OCI-LY7 (cell line): ENCODE measurements around the gene CFTR. TPM values are rescaled to one million over a fixed set of nuclear protein-coding genes. Genes with fewer than 3 reads are reported as not detected.
"Not testable (repeated sequence)": the region's sequence is repeated elsewhere in the genome, so short reads cannot be mapped to it uniquely, and the experiment has no call there.

Experiments
- BruUV-seq: library from RNA; stranded (reverse); fragments of 400-500 nt; replicated peaks from 2 replicates; lab custom pipeline; 2021; lab: Mats Ljungman, UMichigan
- CTCF ChIA-PET: fragments of 300-600 bp; sonication (Branson Sonifier 250); formaldehyde crosslinking; loops from one replicate; lab custom pipeline; 2022; ENCODE audit warnings: antibody characterized with exemption; ENCODE audit not compliant: unreplicated experiment; lab: Charles Lee
- POLR2A ChIA-PET: fragments of 300-600 bp; sonication (Branson Sonifier 250); formaldehyde crosslinking; loops from one replicate; lab custom pipeline; 2022; ENCODE audit warnings: antibody characterized with exemption; lab: Charles Lee
- DNase-seq: peaks from one replicate; pipeline ENCODE4 v3.0.0-alpha.2; 2015; ENCODE audit warnings: low spot score
- H2AFZ ChIP-seq: fragments of 200-600 bp; sonication (generic), shearing (Covaris generic); 2 replicates; pipeline ENCODE4 v1.6.1; 2014; ENCODE audit warnings: mild to moderate bottlenecking, antibody characterized with exemption, low read length, moderate library complexity
- H3K27ac ChIP-seq: fragments of 200-600 bp; sonication (generic); 2 replicates; pipeline ENCODE4 v1.5.1; 2014; ENCODE audit warnings: mixed run types, low read depth, mild to moderate bottlenecking, moderate library complexity, low read length, inconsistent platforms; ENCODE audit not compliant: poor library complexity, severe bottlenecking
- H3K36me3 ChIP-seq: fragments of 200-600 bp; sonication (generic); 2 replicates; pipeline ENCODE4 v1.6.1; 2014; ENCODE audit warnings: mild to moderate bottlenecking, antibody characterized with exemption, low read length, moderate library complexity, mixed read lengths; ENCODE audit not compliant: insufficient read depth
- H3K4me1 ChIP-seq: fragments of 200-600 bp; sonication (generic); 2 replicates; pipeline ENCODE4 v1.5.1; 2014; ENCODE audit warnings: mild to moderate bottlenecking, low read length; ENCODE audit not compliant: insufficient read depth, poor library complexity, severe bottlenecking
- H3K4me2 ChIP-seq: fragments of 200-600 bp; sonication (generic); 2 replicates; pipeline ENCODE4 v1.6.1; 2014; ENCODE audit warnings: mild to moderate bottlenecking, low read length
- H3K4me3 ChIP-seq: fragments of 200-600 bp; sonication (generic); 2 replicates; pipeline ENCODE4 v1.5.1; 2014; ENCODE audit warnings: mild to moderate bottlenecking, low read depth, low read length; ENCODE audit not compliant: poor library complexity, severe bottlenecking
- H3K79me2 ChIP-seq: fragments of 200-600 bp; sonication (generic); 2 replicates; pipeline ENCODE4 v1.6.1; 2016; ENCODE audit warnings: low read depth, mild to moderate bottlenecking, low read length, moderate library complexity, mixed read lengths; ENCODE audit not compliant: insufficient read depth
- H3K9me2 ChIP-seq: fragments of 200-600 bp; sonication (generic); 2 replicates; pipeline ENCODE4 v1.6.1; 2016; ENCODE audit warnings: mild to moderate bottlenecking, low read length, mixed read lengths; ENCODE audit not compliant: insufficient read depth
- H3K9me3 ChIP-seq: fragments of 200-600 bp; sonication (generic); 2 replicates; pipeline ENCODE4 v1.6.1; 2014; ENCODE audit warnings: mild to moderate bottlenecking, mixed run types, low read length, mixed read lengths
- H4K20me1 ChIP-seq: fragments of 200-600 bp; sonication (generic); 2 replicates; pipeline ENCODE4 v1.6.1; 2014; ENCODE audit warnings: mild to moderate bottlenecking, antibody characterized with exemption, low read length, moderate library complexity, mixed read lengths; ENCODE audit not compliant: insufficient read depth
- EZH2phosphoT487 ChIP-seq: fragments of 200-600 bp; sonication (generic); IDR thresholded peaks from 2 replicates; pipeline ENCODE4 v1.6.1; 2018; ENCODE audit warnings: low read depth, borderline replicate concordance, mild to moderate bottlenecking, mixed run types, antibody characterized with exemption, low read length, moderate library complexity, mixed read lengths
- intact Hi-C: fragments of 100-400 bp; cut with micrococcal nuclease; formaldehyde crosslinking; loops from one replicate; pipeline ENCODE4 v1.10.0; 2022; ENCODE audit not compliant: unreplicated experiment
- total RNA-seq, 2 experiments: library from RNA; depleted of rRNA in 1 of 2; stranded (reverse); fragments of >200 nt in 1 of 2; shearing (Covaris generic) in 1 of 2; gene quantifications; 2 replicates each; pipeline ENCODE4 v1.2.3, GENCODE V29; 2014 to 2022
- TF ChIP-seq, protein P1 (sequence below): fragments of 200-600 bp; sonication (generic); conservative IDR thresholded peaks from 2 replicates; pipeline ENCODE4 v1.5.1; 2014; ENCODE audit warnings: mild to moderate bottlenecking, antibody characterized with exemption, low read length, moderate library complexity, mixed read lengths

The CFTR gene
- total RNA-seq, 2 experiments from 2014 or later, result not detected

GRCh38 chr7:117707080-117707479 is 227.3 kb downstream of the CFTR start:
- H3K4me1 ChIP-seq, result no peaks in the 10 kb centered on the region
- H3K36me3 ChIP-seq, result no peaks in the 10 kb centered on the region
- no peaks in the 10 kb centered on the region for H4K20me1 ChIP-seq
- TF ChIP-seq, protein P1, sequence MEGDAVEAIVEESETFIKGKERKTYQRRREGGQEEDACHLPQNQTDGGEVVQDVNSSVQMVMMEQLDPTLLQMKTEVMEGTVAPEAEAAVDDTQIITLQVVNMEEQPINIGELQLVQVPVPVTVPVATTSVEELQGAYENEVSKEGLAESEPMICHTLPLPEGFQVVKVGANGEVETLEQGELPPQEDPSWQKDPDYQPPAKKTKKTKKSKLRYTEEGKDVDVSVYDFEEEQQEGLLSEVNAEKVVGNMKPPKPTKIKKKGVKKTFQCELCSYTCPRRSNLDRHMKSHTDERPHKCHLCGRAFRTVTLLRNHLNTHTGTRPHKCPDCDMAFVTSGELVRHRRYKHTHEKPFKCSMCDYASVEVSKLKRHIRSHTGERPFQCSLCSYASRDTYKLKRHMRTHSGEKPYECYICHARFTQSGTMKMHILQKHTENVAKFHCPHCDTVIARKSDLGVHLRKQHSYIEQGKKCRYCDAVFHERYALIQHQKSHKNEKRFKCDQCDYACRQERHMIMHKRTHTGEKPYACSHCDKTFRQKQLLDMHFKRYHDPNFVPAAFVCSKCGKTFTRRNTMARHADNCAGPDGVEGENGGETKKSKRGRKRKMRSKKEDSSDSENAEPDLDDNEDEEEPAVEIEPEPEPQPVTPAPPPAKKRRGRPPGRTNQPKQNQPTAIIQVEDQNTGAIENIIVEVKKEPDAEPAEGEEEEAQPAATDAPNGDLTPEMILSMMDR, result no peak
- TF ChIP-seq EZH2phosphoT487, result no peak
- no peaks in the 10 kb centered on the region for H3K9me3 ChIP-seq
- H3K4me2 ChIP-seq, result no peak overlapping the region
- H3K79me2 ChIP-seq, result no peaks in the 10 kb centered on the region
- no peak overlapping the region for H3K4me3 ChIP-seq
- no peaks in the 10 kb centered on the region for H3K9me2 ChIP-seq
- no peak overlapping the region for H3K27ac ChIP-seq
- H2AFZ ChIP-seq, result no peak overlapping the region
- BruUV-seq, result no TSS peak
- DNase-seq, result no peak
- intact Hi-C loops, result no loop called here
- CTCF ChIA-PET, result no interaction called here
- POLR2A ChIA-PET, result interaction anchor here (0.6 kb wide), 1 partner anchor 17 kb away, joined by 4 read pairs; no protein-coding TSS in a partner anchor

GRCh38 chr7:117708173-117708572 is 228.3 kb downstream of the CFTR start:
- H3K27ac ChIP-seq, POLR2A ChIA-PET: not testable (repeated sequence)

GRCh38 chr7:117711556-117711955 is 231.7 kb downstream of the CFTR start:
- Histone ChIP-seq H3K27ac (no peak overlapping the region), H3K4me1 (no peaks in the 10 kb centered on the region), H3K9me2 (no peaks in the 10 kb centered on the region), H4K20me1 (no peaks in the 10 kb centered on the region), H3K36me3 (no peaks in the 10 kb centered on the region), H2AFZ (no peak overlapping the region), H3K79me2 (no peaks in the 10 kb centered on the region), H3K4me3 (no peak overlapping the region), H3K9me3 (no peaks in the 10 kb centered on the region), H3K4me2 (no peak overlapping the region)
- ChIA-PET CTCF (no interaction called here), POLR2A (no interaction called here)
- TF ChIP-seq, protein P1, result no peak
- no TSS peak for BruUV-seq
- intact Hi-C loops, result no loop called here
- no peak for DNase-seq

More at GRCh38 chr7:117708173-117708572, 228.3 kb downstream of the CFTR start:
- DNase-seq, H3K79me2 ChIP-seq, H3K4me3 ChIP-seq, BruUV-seq, H2AFZ ChIP-seq, H3K9me2 ChIP-seq, CTCF ChIA-PET, H3K36me3 ChIP-seq, H4K20me1 ChIP-seq, H3K4me1 ChIP-seq, H3K4me2 ChIP-seq, intact Hi-C loops, H3K9me3 ChIP-seq: not testable (repeated sequence)
